ENCODE data around the gene C3orf18.

C3orf18 gene

DNA sequence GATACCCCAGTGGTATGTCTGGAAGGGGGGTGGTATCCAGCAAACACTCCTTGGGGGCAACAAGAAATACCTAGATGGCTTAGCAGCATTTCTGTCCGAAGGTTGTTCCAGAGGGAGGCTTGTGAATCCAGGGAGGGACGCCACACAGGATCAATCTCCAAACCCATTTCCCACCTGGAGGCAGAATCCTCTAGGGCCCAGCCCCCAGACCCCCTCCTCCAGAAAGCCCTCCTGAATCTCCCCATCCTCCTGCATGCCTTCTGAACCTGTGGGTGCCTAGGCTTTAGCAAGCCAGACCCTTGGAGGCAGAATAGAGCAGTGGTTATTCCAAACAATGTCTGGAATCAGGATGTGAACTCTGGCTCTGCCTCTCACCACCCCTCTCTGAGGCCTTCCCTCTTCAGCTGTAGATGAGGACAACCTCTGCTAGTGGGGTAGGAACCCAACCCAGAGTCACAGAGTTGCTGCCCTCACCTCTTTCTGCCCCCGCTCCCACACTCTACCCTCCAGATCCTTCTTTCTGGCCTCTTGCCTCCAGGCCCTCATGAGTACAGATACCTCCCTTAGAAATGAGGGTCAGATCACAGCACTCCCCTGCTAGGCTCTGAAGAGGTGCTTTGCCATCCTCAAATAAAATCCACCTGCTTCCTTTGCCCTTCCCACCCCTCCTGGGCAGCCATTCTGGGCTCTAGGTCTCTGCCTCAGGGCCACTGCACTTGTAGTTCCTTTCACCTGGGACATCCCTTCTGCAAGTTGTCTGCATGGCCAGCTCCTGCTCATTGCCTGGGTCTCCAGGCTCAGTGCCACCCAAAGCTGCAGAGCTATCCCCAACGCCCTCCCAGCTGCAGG, 35.9 kb upstream of the C3orf18 start:
- no peak for DNase-seq

DNA sequence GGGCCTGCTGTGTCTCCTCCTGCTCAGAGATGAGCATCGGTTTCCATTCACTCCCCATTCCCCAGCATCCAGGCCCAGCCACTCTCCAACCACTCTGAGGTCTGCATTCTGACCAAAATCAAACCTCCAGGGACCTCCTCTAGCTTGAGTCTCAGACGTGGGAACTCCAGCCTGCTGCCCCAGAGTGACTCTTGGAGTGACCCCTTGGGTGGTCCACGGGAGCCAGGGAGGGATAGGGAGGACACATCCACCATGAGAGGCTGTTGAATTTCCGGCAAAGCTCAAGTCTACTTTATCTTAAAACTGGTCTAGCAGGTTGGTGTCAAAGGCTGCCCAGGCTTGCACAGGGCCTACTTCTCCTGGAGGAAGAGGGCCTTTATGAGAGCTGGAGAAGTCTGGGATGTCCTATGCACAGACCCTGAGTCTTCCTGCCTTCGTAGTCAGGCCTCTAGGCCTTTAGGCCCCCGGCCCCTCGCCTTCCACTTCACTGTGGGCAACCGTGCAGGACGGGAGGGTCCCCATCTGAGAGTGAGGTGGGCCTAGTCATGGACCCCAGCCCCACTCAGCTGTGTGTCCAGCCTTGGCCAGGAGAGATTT, 35.1 kb upstream of the C3orf18 start:
- no peak for DNase-seq

DNA sequence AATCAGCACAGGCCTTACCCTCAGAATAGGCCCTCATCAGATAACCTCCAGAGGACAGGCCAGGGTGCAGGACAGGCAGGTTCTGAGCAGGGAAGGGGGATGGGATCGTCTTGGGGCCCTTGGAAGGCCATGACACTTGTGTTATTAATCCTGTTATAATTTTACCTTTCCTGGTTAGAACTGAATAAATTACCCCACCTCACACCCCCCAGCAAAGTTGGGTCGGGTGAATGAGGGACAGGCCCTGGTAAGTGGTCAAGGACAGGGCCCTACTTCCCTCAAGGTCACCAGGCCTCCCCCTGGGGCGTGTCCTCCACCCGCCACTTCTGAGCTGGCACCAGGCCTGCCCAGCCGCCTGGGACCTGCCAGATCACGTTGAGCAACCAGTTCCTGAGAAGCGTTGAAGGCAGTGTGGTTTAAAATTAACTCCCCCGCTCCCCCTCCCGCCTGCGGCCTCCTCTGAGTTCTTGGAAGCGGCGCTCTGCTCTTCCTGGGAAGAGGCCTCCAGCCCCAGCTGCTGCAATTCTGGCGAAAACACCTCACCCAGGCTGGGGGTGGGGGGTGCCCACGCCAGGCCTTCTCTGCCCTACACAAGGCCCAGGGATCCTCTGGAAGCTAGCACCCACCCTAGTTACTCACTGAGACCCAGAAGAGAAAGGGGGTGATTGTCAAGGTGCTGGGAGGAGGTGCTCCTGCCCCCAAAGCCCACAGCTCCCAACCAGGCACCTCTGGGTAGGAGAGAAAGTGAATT, 33.5 kb upstream of the C3orf18 start:
- peak; percentile 93 for DNase-seq

DNA sequence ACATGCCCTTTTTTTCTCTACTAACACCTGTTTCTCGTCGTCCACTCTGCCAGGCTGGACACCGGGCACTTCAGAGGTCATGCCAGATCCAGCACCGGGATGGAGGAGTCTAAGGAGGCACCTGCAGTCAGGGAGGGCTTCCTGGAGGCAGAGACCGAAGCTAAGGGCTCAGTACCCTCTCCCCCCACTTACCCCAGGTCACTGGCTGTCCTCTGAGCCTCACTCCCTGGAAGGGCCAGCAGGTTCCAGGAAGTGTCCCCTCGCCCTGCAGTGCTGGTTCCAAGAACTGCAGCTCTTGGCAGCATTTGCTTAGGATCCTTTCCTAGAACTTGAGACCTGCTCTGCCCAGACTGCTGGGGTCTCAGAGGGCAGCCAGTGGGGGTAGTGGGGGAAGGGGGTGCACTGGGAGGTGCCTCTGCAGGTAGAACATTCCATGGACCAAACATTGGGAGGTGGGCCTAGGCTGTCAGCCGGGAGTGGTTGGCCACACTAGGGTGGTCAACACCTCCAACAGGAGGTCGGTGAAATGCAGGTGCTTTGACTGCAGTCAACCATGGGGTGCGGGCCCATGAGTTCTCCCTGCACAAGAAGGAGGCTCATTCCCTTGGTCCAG, 32.7 kb upstream of the C3orf18 start:
- DNase-seq: no peak

DNA sequence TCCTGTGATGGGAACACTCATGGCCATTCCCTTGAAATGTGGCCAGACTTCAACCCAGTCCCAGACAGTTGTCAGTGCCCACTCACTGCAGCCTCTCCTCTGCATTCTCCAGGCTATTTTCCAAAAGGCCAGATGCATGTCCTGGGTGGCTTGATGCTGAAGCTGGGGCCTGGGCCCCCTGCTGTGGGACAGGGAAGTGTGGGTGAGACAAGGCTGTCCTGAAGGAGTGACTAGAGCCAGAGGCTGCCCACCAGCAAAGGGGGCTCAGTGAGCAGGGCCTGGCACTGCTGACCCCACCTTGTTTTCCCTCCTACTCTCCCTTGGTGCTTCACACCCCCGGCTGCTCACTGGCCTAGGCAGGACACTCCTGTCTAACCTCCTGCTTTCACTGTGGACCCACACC, 32.2 kb upstream of the C3orf18 start:
- no peak for DNase-seq

DNA sequence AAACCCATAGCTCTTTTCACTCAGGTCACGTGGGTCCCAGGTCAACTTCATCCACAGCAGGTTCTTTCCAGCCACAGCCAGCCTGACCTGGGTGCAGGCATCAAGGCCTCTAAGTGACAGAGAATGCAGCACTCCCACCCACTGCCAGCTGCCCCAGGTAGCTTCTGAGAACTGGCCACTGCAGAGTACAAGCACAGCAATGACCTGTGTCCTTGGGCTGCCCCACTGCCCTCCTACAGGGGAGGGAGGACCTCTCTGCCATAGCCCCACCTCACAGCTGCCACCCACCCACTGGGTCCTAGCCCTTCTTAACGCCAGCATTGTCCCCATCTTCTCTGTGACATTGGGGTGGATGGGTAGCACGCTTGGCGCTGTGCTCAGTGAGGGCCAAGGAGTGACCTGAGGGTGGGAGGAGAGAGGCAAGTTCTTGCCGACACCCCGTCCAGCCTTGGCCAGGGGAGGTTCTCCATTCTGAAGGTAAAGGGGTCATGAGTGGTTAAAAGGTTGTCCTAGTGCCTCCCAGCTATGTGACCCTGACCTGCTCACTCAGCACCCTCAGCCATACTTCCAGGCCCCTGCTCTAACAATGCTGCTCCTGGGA, 31.7 kb upstream of the C3orf18 start:
- DNase-seq: no peak

DNA sequence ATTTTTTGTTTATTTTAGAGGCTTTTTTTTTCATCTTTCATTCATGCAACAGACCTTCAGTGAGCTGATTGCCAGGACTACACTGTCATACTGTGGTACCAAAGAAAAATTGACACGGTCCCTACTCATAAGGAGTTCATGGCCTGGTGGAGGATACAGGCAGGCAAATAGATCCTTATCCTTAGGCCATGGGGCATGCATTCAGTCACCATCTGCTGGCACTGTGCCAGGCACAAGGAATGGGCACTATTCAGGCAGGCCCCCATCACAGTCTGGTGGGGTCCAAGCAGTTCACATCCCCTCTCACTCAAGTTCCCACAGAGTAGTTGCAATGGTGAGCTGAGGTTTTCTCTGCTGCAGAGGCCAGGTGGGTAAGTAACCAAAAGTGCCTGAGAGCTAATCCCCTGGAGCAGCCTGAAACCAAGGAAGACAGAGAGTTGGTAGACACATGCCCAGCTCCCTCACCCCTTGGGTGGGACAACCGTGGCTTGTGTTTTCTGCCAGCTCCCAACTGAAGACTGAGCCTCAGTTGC, 26.8 kb upstream of the C3orf18 start:
- DNase-seq: no peak

DNA sequence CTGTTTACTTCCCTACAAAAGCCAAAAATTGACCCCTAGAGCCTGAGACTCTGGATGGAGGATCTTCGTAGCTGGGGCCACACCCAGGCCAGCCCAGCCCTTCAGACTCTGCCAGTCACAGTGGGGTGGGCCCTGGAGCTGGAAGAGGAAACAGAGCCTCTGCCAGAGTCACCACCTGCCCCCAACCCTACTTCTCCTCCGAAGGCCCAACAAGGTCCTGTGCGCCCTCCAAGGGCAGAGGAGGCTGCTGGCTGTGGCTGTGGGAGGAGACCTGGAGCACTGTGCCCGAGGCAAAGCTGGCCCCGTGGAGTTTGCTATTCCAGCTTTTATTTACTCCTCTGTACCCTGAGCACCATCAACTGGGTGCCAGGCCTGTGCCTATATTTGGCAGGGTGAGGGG, 25.0 kb upstream of the C3orf18 start:
- DNase-seq: peak; percentile 73

DNA sequence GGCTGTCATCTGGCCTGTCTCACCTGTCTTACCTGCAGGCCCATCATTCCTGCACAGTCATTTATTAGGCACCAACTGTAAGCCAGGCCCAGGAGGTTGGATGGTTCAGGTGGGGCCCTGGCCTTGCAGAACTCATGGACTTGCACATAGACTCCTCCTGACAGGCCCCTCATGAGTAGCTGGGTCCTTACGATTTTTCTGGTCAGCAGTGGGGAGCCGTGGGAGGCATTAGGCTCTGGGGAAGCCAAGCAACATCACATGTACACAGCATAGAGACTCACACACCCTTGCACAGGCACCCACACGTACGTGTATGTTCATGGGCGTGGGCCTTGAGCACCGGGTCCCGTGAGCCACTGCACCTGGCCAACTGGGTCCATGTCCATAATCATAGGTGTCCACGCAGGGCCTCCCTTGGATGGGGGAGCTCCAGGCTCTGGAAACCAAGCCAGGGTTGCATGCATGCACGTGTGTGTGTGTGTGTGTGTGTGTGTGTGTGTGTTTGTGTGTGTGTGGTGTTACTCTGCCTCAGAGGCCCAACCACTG, 23.7 kb upstream of the C3orf18 start:
- DNase-seq: peak; percentile 46

DNA sequence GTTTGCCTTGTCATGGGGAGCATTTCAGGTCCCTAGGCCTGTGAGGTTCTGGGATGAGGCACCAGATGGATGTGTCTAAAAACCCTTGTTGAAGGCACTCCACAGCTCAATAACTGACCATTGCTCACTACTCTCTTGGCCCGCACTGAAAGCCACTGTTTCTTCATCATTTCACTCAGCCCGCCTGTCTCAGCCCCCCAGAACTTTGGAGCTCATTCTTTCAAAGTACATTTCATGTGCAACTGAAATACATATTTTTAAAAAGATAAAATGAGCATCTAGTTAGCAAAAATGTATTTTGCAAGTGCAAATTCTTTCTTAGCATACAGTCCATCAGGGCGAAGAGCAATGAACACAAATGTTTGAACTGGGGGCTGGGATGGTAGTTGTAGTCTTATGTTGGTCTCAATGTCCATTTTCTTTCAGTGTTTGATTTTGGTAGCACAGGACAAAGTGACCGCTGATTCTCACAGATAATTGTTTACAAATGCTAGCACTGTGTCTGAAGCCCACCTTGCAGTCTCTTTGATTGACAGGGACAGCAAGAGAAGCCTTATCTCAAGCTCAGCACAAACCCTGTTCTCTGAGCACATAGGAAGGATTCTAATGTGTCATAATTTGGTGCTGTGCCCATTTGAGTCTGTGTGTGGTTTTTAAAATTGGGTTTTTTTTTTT, 21.3 kb upstream of the C3orf18 start:
- no peak for DNase-seq

DNA sequence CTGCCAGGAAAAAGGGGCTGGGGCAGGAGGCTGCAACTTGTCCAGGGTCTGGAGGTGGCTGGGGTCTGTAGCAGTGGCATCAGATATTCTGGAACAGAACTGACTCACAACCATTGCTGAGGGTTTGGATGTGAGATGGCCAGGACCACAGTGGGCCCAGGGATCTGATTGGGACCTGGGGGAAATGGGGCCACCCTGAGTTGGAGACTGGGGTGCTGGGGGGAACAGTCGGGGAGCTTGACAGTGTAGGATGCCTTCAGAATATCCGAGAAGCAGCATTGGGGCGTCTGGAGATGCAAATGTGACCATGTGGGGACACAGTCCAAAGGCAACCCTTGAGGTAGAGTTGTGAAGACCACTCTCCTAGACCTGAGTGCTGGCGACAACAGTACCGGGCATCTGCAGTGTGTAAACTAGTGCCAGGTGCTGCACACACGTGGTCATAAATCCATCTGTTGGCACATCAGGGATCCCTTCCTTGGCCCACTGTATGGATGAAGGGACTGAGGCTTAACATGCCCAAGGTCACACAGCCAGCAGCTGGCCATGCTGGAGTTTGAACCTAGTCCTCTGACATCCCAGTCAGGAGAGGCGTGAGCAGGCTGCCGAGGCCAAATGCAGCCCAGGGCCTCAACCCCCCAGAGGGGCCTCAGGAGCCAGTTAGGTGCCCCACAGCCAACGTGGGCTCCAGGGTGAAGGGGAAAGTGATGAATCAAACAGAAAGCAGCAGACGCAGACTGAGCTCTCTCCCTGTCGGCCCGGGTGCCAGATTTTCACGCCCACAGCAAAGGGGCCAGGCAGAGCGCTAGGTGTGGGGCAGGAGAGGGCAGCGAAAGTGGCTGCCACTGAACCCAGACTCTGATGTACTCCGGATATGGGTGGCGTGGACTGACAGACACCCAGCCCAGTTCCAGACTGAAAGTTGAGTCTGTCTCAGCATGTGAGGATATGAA, 20.5 kb upstream of the C3orf18 start:
- peak; percentile 32 for DNase-seq

DNA sequence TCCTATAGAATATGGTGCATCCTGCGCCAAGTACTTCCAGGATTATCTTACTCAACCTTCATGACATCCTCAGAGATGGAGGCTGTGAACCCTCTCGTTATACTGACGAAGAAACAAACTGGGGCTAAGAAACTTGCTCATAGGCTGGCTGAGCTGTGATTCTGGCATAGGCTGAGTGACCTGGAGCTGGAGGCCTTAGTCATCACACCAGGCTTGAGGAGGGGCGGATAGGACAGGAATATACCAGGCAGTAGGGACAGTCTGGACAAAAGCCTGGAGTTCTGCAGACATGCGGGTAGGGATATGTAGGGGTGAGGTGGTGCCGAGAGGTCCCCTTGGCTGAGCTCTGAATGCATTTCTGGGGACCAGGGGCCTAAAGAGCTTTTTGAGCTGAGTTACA, 19.8 kb upstream of the C3orf18 start:
- DNase-seq: no peak

DNA sequence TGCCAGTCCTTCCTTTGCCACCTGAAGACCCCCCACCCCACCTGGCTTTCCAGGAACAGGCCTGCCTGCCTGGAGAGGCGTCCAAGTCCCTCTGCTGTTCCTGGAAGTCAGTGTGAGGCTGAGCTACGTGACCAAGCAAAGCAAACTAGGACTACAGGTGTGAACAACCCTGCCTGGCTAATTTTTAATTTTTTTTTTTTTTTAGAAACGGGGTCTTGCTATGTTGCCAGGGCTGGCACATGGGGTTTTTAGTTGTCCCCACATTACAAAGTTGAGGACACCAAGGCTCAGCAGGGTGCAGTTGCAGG, 19.2 kb upstream of the C3orf18 start:
- DNase-seq: no peak

DNA sequence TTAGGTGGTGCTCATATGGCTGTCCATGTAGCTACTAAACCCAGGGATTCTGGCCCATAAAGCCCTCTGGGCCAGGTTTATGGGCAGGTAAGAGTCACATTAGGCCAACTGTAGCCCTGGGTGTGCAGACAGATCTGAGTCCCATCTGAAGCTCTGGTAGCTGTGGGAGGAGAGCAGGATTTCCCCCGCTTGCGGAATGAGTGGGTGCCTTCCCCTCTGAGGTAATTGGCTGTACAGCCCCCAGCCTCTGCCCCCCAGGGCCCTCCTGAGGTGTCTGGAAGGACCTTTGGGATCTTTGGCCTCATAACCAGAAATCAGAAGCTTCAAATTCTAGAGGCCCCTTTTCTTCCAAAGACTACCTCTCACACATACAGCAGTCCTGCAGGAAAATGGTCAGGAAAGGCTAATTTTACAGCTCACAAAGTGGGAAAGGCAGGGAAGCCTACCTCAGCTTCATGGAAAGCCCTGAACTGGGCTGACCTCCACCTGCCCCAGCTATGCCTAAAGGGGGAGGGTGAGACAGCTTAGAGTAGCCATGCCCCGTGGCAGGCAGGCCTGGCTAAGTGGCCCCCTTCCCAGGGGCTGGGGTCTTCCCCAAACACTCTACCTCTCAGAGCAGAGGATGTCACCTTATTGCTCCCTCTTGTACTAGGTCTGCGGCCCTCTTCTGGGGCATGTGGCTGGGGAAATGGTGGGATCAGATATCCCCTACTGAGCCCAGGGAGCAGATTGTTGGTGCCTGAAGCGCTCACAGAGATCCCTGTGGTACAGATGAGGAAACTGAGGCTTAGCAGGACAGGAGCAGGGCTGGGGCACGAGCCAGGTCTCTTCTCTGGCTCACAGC, 18.6 kb upstream of the C3orf18 start:
- DNase-seq: no peak

DNA sequence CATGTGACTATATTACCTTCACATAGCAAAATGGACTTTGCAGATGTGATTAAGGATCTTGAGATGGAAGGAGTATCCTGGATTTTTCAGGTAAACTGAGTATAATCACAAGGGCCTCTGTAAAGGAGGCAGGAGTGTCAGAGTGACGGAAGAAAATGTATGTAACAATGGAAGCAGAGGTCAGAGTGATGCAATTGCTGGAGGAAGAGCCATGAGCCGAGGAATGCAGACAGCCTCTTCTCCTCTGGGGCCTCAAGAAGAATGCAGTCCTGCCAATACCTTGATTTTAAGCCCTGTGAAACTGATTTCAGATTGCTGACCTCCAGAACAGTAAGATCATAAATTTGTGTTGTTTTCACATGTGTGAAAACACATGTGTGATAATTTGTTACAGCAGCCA, 16.8 kb upstream of the C3orf18 start:
- peak; percentile 28 for DNase-seq

DNA sequence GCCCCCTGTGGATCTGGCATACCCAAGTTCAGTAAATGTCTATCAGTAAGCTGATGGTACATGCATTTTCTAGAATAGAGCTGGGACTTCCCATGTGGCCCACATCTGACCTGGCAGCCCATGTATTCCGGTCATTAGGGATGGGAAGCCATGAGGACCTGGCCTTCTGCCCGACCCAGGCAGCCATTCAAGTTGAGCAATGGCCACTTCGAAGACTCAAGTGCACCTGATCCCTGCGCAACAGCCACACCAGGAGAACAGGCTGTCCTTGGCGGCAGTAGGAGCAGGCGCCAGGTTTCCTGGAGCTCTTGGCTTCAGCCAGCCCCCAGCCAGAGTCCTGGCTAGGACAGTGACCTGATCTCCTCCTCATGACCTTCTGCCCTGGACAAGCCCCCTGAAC, 16.4 kb upstream of the C3orf18 start:
- DNase-seq: no peak

DNA sequence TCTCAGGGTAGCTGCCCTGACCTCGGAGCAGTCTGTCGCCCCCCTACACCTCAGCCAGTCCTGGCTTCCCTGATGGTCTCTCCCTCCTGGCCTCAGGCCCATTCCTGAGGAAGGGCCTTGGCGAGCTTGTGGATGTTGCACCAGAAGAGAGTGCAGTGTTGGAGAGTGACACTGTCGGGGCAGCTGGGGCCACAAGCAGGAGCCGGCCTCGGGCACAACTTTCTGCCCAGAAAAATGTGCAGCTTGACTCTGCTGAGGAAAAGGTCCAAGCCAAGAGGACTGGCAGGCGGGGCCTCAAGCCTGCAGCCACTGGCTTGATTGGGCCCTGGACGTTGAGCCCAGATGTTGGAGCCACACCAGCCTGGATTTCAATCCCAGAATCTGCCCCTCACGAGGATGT, 14.5 kb upstream of the C3orf18 start:
- no peak for DNase-seq

DNA sequence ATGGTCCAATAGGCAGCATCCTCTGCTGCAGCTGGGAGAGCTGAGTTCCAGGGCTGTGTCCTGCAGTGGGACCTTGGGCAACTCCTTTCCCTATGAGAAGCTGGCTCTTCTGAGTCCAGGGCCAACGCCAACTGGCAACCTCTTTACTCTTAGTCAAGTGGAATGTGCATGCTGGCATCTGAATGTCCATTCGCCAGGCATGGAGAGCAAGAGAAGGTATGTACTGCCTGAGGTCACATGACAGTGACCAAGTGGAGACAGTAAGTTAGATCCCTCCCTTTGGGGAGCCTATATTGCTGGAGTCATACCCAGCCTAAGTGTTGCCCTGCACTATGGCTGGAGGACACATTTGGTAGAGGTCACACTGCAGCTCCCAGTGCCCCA, 13.9 kb upstream of the C3orf18 start:
- no peak for DNase-seq

DNA sequence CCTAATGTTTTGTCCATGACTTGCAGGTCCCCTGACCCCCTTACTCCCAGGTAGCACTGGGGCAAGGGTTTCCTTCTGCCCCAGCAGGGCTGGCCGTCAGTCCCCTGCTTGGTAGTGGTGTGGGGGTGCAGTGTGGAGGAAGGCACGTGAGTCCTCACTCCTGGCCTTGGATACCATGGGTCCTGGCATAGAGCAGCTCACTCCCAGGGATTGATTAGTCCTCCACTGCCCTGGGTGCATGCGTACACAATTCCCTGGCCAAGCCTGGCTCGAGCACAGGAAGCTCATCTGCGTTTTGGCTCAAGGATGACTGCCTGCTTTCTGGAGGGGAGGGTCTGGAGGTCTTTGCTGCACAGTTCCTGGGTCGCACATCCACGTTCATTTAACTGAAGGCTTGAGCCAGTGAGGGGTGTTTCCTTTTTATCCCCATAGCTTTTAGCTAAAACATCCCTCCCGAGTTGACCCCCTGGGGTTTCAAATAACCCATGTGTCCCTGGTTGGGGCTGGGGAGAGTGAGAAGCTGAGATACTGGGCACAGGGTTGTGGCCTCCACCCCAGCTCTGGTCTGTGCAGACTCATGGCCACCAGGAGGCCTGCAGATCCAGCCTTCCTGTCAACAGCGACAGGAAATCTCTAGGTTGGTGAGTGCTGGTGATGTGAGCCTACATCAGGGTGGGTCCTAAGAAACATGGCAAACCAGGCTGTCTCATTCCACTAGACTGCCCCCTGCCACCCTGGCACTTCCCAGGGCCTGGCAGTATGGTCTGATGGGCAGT, 13.3 kb upstream of the C3orf18 start:
- DNase-seq: no peak

Measured in inflammatory macrophage treated with lipopolysaccharide for 4 hours (primary cell).